CD14-positive monocyte (primary cell): ENCODE measurements around the gene SPATA6L. TPM values are rescaled to one million over a fixed set of nuclear protein-coding genes. Genes with fewer than 3 reads are reported as not detected.

Experiments
- DNase-seq, 3 donors: peaks; one replicate each; pipeline ENCODE4 v3.0.0-alpha.2; 2011 to 2022
- H2AFZ ChIP-seq: 2 replicates; pipeline ENCODE4 v1.6.0; 2012; ENCODE audit warnings: mild to moderate bottlenecking, low read depth, low read length, inconsistent platforms; ENCODE audit not compliant: insufficient read depth, poor library complexity, severe bottlenecking
- H3K27ac ChIP-seq, 2 donors: 1 replicate in 1 of 2; 2 replicates in 1 of 2; pipeline ENCODE4 v1.5.1; 2012 to 2013; ENCODE audit warnings: low read length in 2 of 2, control low read depth in 1 of 2, inconsistent platforms in 1 of 2, low read depth in 1 of 2, mild to moderate bottlenecking in 1 of 2
- H3K27me3 ChIP-seq, 2 donors: one replicate each; pipeline versions ENCODE4 v1.6.0 to v1.6.1; 2011 to 2013; ENCODE audit warnings: low read length in 2 of 2; ENCODE audit not compliant: control insufficient read depth in 2 of 2, insufficient read depth in 2 of 2
- H3K36me3 ChIP-seq, 2 donors: replicated peaks in 1 of 2; 1 replicate in 1 of 2; 2 replicates in 1 of 2; pipeline versions ENCODE4 v1.5.1 to v1.6.1; 2012 to 2013; ENCODE audit warnings: low read length in 2 of 2, control low read depth in 1 of 2, inconsistent platforms in 1 of 2, mild to moderate bottlenecking in 1 of 2; ENCODE audit not compliant: insufficient read depth in 2 of 2, control insufficient read depth in 1 of 2
- H3K4me1 ChIP-seq, 2 donors: 1 replicate in 1 of 2; 2 replicates in 1 of 2; pipeline versions ENCODE4 v1.5.1 to v1.6.1; 2012 to 2013; ENCODE audit warnings: low read length in 2 of 2, control low read depth in 1 of 2, inconsistent platforms in 1 of 2, mild to moderate bottlenecking in 1 of 2, moderate library complexity in 1 of 2; ENCODE audit not compliant: insufficient read depth in 2 of 2, control insufficient read depth in 1 of 2
- H3K4me2 ChIP-seq: replicated peaks from 2 replicates; pipeline ENCODE3; 2012; ENCODE audit warnings: low read length, moderate library complexity, mild to moderate bottlenecking; ENCODE audit not compliant: poor library complexity, severe bottlenecking; ENCODE audit errors: extremely low read depth
- H3K4me3 ChIP-seq, 3 experiments: fragments of 200-600 bp in 1 of 3; sonication (generic) in 1 of 3; replicated peaks in 1 of 3; 1 replicate in 2 of 3; 2 replicates in 1 of 3; pipeline ENCODE4 v1.5.1; 2011 to 2013; ENCODE audit warnings: low read length in 3 of 3, mild to moderate bottlenecking in 3 of 3, control low read depth in 2 of 3, low read depth in 2 of 3, inconsistent platforms in 1 of 3, moderate library complexity in 1 of 3
- H3K79me2 ChIP-seq: 2 replicates; pipeline ENCODE4 v1.6.0; 2012; ENCODE audit warnings: mild to moderate bottlenecking, control low read depth, inconsistent platforms, low read length, moderate library complexity; ENCODE audit not compliant: insufficient read depth
- H3K9ac ChIP-seq: 2 replicates; pipeline ENCODE4 v1.6.0; 2017; ENCODE audit warnings: low read length, mild to moderate bottlenecking; ENCODE audit not compliant: insufficient read depth, poor library complexity, severe bottlenecking
- H3K9me3 ChIP-seq, 2 donors: replicated peaks in 1 of 2; 1 replicate in 1 of 2; 2 replicates in 1 of 2; pipeline versions ENCODE4 v1.5.1 to v1.6.1; 2012 to 2013; ENCODE audit warnings: low read length in 2 of 2, control low read depth in 1 of 2; ENCODE audit not compliant: control insufficient read depth in 1 of 2, insufficient read depth in 1 of 2
- H4K20me1 ChIP-seq: 2 replicates; pipeline ENCODE4 v1.6.0; 2012; ENCODE audit warnings: mild to moderate bottlenecking, low read length, control low read depth, moderate library complexity; ENCODE audit not compliant: insufficient read depth
- H3K27ac Mint-ChIP-seq, 7 donors: one replicate each; pipeline ENCODE4 v1.8.0; 2020; ENCODE audit warnings: mild to moderate bottlenecking in 7 of 7, mixed read lengths in 7 of 7, moderate library complexity in 6 of 7, inconsistent platforms in 2 of 7
- H3K27me3 Mint-ChIP-seq, 3 donors: one replicate each; pipeline ENCODE4 v1.8.0; 2021 to 2022; ENCODE audit warnings: low read depth in 3 of 3, mild to moderate bottlenecking in 3 of 3, mixed read lengths in 3 of 3, moderate library complexity in 3 of 3, inconsistent platforms in 1 of 3
- H3K36me3 Mint-ChIP-seq, 2 donors: one replicate each; pipeline ENCODE4 v1.8.0; 2020; ENCODE audit warnings: mixed read lengths in 2 of 2, inconsistent platforms in 1 of 2, mild to moderate bottlenecking in 1 of 2
- H3K4me1 Mint-ChIP-seq: one replicate; pipeline ENCODE4 v1.8.0; 2020; ENCODE audit warnings: mild to moderate bottlenecking, mixed read lengths
- H3K4me3 Mint-ChIP-seq, 2 donors: one replicate each; pipeline ENCODE4 v1.8.0; 2020; ENCODE audit warnings: mild to moderate bottlenecking in 2 of 2, mixed read lengths in 2 of 2, moderate library complexity in 1 of 2
- H3K9me3 Mint-ChIP-seq, 7 donors: one replicate each; pipeline ENCODE4 v1.8.0; 2020 to 2022; ENCODE audit warnings: mixed read lengths in 7 of 7, mild to moderate bottlenecking in 6 of 7, moderate library complexity in 6 of 7, inconsistent platforms in 2 of 7
- WGBS: methylation state at CpG from one replicate; pipeline ENCODE4 v1.1.5; 2013; ENCODE audit warnings: missing lambda C conversion rate; ENCODE audit not compliant: insufficient coverage; 5-methylcytosine and 5-hydroxymethylcytosine counted together
- intact Hi-C, 2 donors: fragments of 100-400 bp; cut with micrococcal nuclease; formaldehyde crosslinking; loops; one replicate each; pipeline versions ENCODE4 v1.15.0 to v1.15.1; 2023
- polyA plus RNA-seq, 3 donors: library from polyadenylated mRNA; depleted of rRNA in 1 of 3; unstranded in 2 of 3; stranded (reverse) in 1 of 3; fragments of 300-500 nt in 2 of 3; fragments of >200 nt in 1 of 3; fragmentation: Illumina TruSeq in 2 of 3; gene quantifications; 1 replicate in 2 of 3; 2 replicates in 1 of 3; pipeline ENCODE4 v1.2.3, GENCODE V29; 2012 to 2021
- TF ChIP-seq, protein P1 (sequence below): fragments of 200-600 bp; IDR thresholded peaks from one replicate; pipeline ENCODE4 v1.8.0; 2022; ENCODE audit warnings: antibody characterized with exemption, mild to moderate bottlenecking

Gene SPATA6L
- polyA plus RNA-seq, 3 donors = not detected

- Histone ChIP-seq H3K27me3 (peaks cover 0 to 2% of the 10 kb centered on the region in 2 donors), H3K79me2 (no peaks in the 10 kb centered on the region), H3K36me3 (no peaks in the 10 kb centered on the region), H4K20me1 (no peaks in the 10 kb centered on the region), H3K4me1 (no peaks in the 10 kb centered on the region), H2AFZ (no peak overlapping the region), H3K9me3 (no peaks in the 10 kb centered on the region), H3K4me2 (no peak overlapping the region), H3K27ac (no peak overlapping the region), H3K9ac (no peak overlapping the region), H3K4me3 (no peak overlapping the region)
- Mint-ChIP-seq H3K36me3 (no peaks in the 10 kb centered on the region), H3K9me3 (peaks cover 0 to 2% (median 0%) of the 10 kb centered on the region in 7 donors), H3K27ac (no peak overlapping the region), H3K4me3 (no peak overlapping the region), H3K4me1 (no peaks in the 10 kb centered on the region), H3K27me3 (peaks cover 7 to 10% (median 9%) of the 10 kb centered on the region in 3 donors)
- DNase-seq = no peak
- intact Hi-C loops = no loop called here
- TF ChIP-seq, protein P1, sequence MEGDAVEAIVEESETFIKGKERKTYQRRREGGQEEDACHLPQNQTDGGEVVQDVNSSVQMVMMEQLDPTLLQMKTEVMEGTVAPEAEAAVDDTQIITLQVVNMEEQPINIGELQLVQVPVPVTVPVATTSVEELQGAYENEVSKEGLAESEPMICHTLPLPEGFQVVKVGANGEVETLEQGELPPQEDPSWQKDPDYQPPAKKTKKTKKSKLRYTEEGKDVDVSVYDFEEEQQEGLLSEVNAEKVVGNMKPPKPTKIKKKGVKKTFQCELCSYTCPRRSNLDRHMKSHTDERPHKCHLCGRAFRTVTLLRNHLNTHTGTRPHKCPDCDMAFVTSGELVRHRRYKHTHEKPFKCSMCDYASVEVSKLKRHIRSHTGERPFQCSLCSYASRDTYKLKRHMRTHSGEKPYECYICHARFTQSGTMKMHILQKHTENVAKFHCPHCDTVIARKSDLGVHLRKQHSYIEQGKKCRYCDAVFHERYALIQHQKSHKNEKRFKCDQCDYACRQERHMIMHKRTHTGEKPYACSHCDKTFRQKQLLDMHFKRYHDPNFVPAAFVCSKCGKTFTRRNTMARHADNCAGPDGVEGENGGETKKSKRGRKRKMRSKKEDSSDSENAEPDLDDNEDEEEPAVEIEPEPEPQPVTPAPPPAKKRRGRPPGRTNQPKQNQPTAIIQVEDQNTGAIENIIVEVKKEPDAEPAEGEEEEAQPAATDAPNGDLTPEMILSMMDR = no peak
- no CpG with 5 or more reads among the region's 2 CpGs for WGBS
Measured at GRCh38 chr9:4639420-4639819, 26.9 kb downstream of the SPATA6L start.

DNA sequence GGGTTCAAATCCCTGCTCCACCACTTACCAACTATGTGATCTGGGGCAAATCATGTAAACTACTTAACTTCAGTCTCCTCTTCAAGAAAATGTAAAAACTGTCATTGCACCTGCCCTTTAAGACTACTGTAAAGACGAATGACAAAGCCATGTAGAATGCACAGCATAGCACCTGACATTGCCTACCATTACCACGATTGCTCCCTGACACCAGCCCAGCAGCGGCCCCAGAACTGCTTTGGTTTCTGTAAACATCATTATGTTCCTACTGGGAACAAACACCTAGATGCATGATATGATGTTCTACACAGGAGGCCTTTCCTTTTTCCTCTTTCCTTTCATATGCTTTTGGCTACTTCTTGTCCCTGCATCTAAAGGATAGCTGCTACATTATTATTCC lies 27.3 kb downstream of the SPATA6L start:
- Histone ChIP-seq H3K27me3 (peaks cover 0 to 3% of the 10 kb centered on the region in 2 donors), H3K27ac (no peak overlapping the region), H3K36me3 (no peaks in the 10 kb centered on the region), H3K9ac (no peak overlapping the region), H3K79me2 (no peaks in the 10 kb centered on the region), H3K4me2 (no peak overlapping the region), H3K9me3 (no peaks in the 10 kb centered on the region), H2AFZ (no peak overlapping the region), H3K4me1 (no peaks in the 10 kb centered on the region), H3K4me3 (no peak overlapping the region), H4K20me1 (no peaks in the 10 kb centered on the region)
- intact Hi-C loops = no loop called here
- no peak overlapping the region for H3K4me3 Mint-ChIP-seq
- no peaks in the 10 kb centered on the region for H3K4me1 Mint-ChIP-seq
- peaks cover 0 to 2% (median 0%) of the 10 kb centered on the region in 7 donors for H3K9me3 Mint-ChIP-seq
- H3K36me3 Mint-ChIP-seq = no peaks in the 10 kb centered on the region
- WGBS = 87% methylated on average over 3 of the region's 3 CpGs
- DNase-seq = no peak
- H3K27me3 Mint-ChIP-seq = peaks cover 7 to 10% (median 9%) of the 10 kb centered on the region in 3 donors
- TF ChIP-seq, protein P1 = no peak
- H3K27ac Mint-ChIP-seq = peak overlapping the region in 1 of 7 donors; percentile 3
